ENCODE results near the gene RSRC1.

RSRC1 gene

GRCh38 chr3:158360756-158361448 lies 251.0 kb downstream of the RSRC1 start:
- Histone ChIP-seq H3K9me3 (no peaks in the 10 kb centered on the region), H3K4me1 (no peaks in the 10 kb centered on the region), H3K27ac (no peak overlapping the region), H3K36me3 (no peaks in the 10 kb centered on the region), H3K4me3 (no peak overlapping the region), H3K27me3 (no peaks in the 10 kb centered on the region)
- intact Hi-C loops (cut with DNase I; ENCODE audit: low total_unique reads), result no loop called here
- TF ChIP-seq CTCF (IDR thresholded peaks at IDR 0.05), result no peak
- no peak for DNase-seq

- TF ChIP-seq CTCF (IDR thresholded peaks at IDR 0.05), result no peak
Measured at GRCh38 chr3:158368271-158368670, 258.4 kb downstream of the RSRC1 start.

GRCh38 chr3:158369279-158369678 lies 259.4 kb downstream of the RSRC1 start:
- TF ChIP-seq CTCF (IDR thresholded peaks at IDR 0.05), result no peak
- intact Hi-C loops (cut with DNase I; ENCODE audit: low total_unique reads), result no loop called here

More at GRCh38 chr3:158368271-158368670, 258.4 kb downstream of the RSRC1 start:
- Histone ChIP-seq H3K4me1 (no peaks in the 10 kb centered on the region), H3K9me3 (no peaks in the 10 kb centered on the region), H3K27ac (no peak overlapping the region), H3K27me3 (no peaks in the 10 kb centered on the region), H3K36me3 (no peaks in the 10 kb centered on the region), H3K4me3 (no peak overlapping the region)
- intact Hi-C loops (cut with DNase I; ENCODE audit: low total_unique reads), result no loop called here
- DNase-seq, result no peak

GRCh38 chr3:158379517-158379916 lies 269.6 kb downstream of the RSRC1 start:
- Histone ChIP-seq H3K4me3 (no peak overlapping the region), H3K9me3 (no peaks in the 10 kb centered on the region), H3K27me3 (no peaks in the 10 kb centered on the region), H3K36me3 (no peaks in the 10 kb centered on the region), H3K27ac (no peak overlapping the region), H3K4me1 (no peaks in the 10 kb centered on the region)
- intact Hi-C loops (cut with DNase I; ENCODE audit: low total_unique reads), result no loop called here
- no peak for TF ChIP-seq CTCF (IDR thresholded peaks at IDR 0.05)
- no peak for DNase-seq

More at GRCh38 chr3:158369279-158369678, 259.4 kb downstream of the RSRC1 start:
- Histone ChIP-seq H3K9me3 (no peaks in the 10 kb centered on the region), H3K27ac (no peak overlapping the region), H3K4me3 (no peak overlapping the region), H3K4me1 (no peaks in the 10 kb centered on the region), H3K36me3 (no peaks in the 10 kb centered on the region), H3K27me3 (no peaks in the 10 kb centered on the region)
- DNase-seq, result no peak

- no peak for TF ChIP-seq CTCF (IDR thresholded peaks at IDR 0.05)
- intact Hi-C loops (cut with DNase I; ENCODE audit: low total_unique reads), result no loop called here
Measured at GRCh38 chr3:158381262-158381868, 271.5 kb downstream of the RSRC1 start.

More at GRCh38 chr3:158381262-158381868, 271.5 kb downstream of the RSRC1 start:
- no peak for DNase-seq
- Histone ChIP-seq H3K4me3 (no peak overlapping the region), H3K27ac (no peak overlapping the region), H3K4me1 (no peaks in the 10 kb centered on the region), H3K36me3 (no peaks in the 10 kb centered on the region), H3K9me3 (no peaks in the 10 kb centered on the region), H3K27me3 (no peaks in the 10 kb centered on the region)
